PC-3 (cell line): ENCODE measurements around the gene MLLT10.

Experiments used
- EZH2 ChIP-seq: fragments of 300-600 bp; sonication (generic); IDR thresholded peaks from one replicate; pipeline ENCODE4 v1.6.1; 2017; ENCODE audit warnings: antibody characterized with exemption, mild to moderate bottlenecking, low read length; ENCODE audit not compliant: unreplicated experiment
- EZH2phosphoT487 ChIP-seq: fragments of 300-600 bp; sonication (generic); IDR thresholded peaks from 2 replicates; pipeline ENCODE4 v1.6.1; 2018; ENCODE audit warnings: mild to moderate bottlenecking, antibody characterized with exemption, low read length, borderline replicate concordance
- TF ChIP-seq, protein P1 (sequence below): fragments of 300-600 bp; sonication (generic); conservative IDR thresholded peaks from 2 replicates; pipeline ENCODE4 v1.5.1; 2017; ENCODE audit warnings: antibody characterized with exemption, low read depth, mild to moderate bottlenecking, low read length

DNA sequence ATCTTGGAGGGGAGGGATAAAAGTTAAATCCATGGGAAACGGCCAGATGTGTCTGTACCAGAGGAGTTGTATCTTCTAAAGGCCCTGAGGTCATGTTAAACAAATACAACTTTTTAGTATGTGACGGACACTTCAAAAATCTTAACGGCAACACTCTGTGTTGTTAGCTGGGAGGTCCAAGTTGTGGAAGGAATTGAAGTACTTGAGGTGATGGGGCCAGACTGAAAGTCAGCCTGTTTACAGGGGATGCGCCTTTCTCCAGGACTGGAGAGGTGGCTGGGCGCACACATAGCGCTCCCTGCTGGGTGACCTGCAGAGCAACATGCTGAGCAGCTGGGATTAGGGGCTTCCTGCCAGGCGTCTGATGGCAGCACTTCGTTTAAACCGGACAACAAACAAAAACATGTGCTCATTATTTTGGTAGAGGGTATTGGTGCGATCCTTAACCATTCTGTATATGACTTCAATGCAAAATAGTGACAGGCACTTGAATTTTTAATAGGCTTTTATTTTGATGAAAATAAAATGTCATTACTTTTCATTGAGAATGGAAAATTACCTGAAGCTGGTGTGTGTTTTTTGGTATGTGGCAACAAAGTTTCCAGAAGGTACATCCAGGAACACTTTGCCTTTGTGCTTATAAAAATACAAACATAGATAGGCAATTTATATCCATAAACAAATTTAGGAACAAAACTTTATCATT is 198.2 kb downstream of the MLLT10 start:
- TF ChIP-seq EZH2phosphoT487 (no peak), EZH2 (no peak)
- TF ChIP-seq, protein P1, sequence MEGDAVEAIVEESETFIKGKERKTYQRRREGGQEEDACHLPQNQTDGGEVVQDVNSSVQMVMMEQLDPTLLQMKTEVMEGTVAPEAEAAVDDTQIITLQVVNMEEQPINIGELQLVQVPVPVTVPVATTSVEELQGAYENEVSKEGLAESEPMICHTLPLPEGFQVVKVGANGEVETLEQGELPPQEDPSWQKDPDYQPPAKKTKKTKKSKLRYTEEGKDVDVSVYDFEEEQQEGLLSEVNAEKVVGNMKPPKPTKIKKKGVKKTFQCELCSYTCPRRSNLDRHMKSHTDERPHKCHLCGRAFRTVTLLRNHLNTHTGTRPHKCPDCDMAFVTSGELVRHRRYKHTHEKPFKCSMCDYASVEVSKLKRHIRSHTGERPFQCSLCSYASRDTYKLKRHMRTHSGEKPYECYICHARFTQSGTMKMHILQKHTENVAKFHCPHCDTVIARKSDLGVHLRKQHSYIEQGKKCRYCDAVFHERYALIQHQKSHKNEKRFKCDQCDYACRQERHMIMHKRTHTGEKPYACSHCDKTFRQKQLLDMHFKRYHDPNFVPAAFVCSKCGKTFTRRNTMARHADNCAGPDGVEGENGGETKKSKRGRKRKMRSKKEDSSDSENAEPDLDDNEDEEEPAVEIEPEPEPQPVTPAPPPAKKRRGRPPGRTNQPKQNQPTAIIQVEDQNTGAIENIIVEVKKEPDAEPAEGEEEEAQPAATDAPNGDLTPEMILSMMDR: peak; percentile 73
